ENCODE data around the gene ECM2. TPM values are rescaled to one million over a fixed set of nuclear protein-coding genes. Genes with fewer than 3 reads are reported as not detected.
A peak's percentile ranks its signal among the peaks of the same experiment; 100 is the strongest.

The ECM2 gene
- total RNA-seq, 2 donors from 2014 or later, result 63.6 to 78.7 TPM

GRCh38 chr9:92513349-92513748 lies 22.4 kb downstream of the ECM2 start:
- peak; percentile 30 for ATAC-seq (ENCODE audit: insufficient number of reproducible peaks, low FRiP score, low read depth)
- no peaks in the 10 kb centered on the region for H3K36me3 ChIP-seq
- peak overlapping the region; percentile 50 to 69 for H3K27ac ChIP-seq
- no peaks in the 10 kb centered on the region for H3K9me3 ChIP-seq
- no peak for DNase-seq (ENCODE audit: low spot score)
- H3K4me1 ChIP-seq (ENCODE audit: control insufficient read depth in 1 of 2, low read depth in 2 of 2), result peaks cover 17 to 45% of the 10 kb centered on the region in 2 donors
- H3K27me3 ChIP-seq (replicated peaks; ENCODE audit: insufficient read depth), result no peaks in the 10 kb centered on the region
- TF ChIP-seq CTCF (IDR thresholded peaks at IDR 0.05), result no peak
- no peak overlapping the region for H3K4me3 ChIP-seq

DNA sequence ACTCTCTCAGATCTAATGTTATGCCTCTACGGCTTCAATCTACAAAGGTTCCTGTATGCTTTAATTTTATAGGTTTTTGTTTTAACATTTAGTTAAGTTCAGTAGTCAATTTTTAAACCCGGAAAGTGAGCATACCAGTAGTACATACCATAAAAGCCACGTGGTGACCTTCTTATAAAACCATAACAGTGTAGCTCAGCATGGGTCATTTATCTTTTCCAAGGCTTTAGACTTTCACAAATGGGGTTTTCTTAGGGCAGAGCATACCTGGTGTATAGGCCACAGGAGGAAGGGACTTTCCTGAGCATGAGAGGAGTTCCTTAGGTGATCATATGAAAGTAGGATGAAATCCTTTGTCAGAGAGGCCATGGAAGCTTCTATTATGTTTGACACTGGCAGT lies 23.2 kb downstream of the ECM2 start:
- TF ChIP-seq CTCF (IDR thresholded peaks at IDR 0.05), result no peak
- no peaks in the 10 kb centered on the region for H3K27me3 ChIP-seq (replicated peaks; ENCODE audit: insufficient read depth)
- H3K4me1 ChIP-seq (ENCODE audit: control insufficient read depth in 1 of 2, low read depth in 2 of 2), result peaks cover 23 to 48% of the 10 kb centered on the region in 2 donors
- ATAC-seq (ENCODE audit: insufficient number of reproducible peaks, low FRiP score, low read depth), result no peak
- H3K27ac ChIP-seq, result peak overlapping the region; percentile 50 to 69
- no peaks in the 10 kb centered on the region for H3K36me3 ChIP-seq
- no peaks in the 10 kb centered on the region for H3K9me3 ChIP-seq
- no peak for DNase-seq (ENCODE audit: low spot score)
- H3K4me3 ChIP-seq, result no peak overlapping the region

DNA sequence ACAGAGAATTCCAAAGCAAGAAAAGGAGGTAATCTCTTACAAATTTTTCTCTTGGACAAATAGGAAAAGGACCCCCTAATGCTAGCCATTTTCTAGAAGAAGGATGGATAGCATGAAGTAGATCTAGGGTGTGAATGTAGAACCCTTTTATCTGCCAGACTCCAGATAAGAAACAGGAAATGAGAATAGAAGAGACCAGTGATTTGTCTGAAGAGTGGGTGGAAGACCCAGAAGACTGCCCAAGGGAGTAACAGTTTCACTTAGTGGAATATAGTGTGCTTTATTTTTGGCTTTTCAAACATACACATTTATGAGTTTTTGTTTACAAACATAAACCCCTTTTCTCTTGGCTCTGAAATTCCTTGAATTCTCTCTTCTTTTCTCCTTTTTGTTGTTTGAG lies 25.0 kb downstream of the ECM2 start:
- no peak for DNase-seq (ENCODE audit: low spot score)
- ATAC-seq (ENCODE audit: insufficient number of reproducible peaks, low FRiP score, low read depth), result no peak
- Histone ChIP-seq H3K4me3 (no peak overlapping the region), H3K9me3 (no peaks in the 10 kb centered on the region), H3K27me3 (replicated peaks; ENCODE audit: insufficient read depth) (no peaks in the 10 kb centered on the region), H3K27ac (peak overlapping the region; percentile 56 to 89), H3K4me1 (ENCODE audit: control insufficient read depth in 1 of 2, low read depth in 2 of 2) (peaks cover 35 to 59% of the 10 kb centered on the region in 2 donors), H3K36me3 (no peaks in the 10 kb centered on the region)
- no peak for TF ChIP-seq CTCF (IDR thresholded peaks at IDR 0.05)

- ATAC-seq (ENCODE audit: insufficient number of reproducible peaks, low FRiP score, low read depth), result no peak
- TF ChIP-seq CTCF (IDR thresholded peaks at IDR 0.05), result no peak
- Histone ChIP-seq H3K9me3 (no peaks in the 10 kb centered on the region), H3K36me3 (no peaks in the 10 kb centered on the region), H3K4me1 (ENCODE audit: control insufficient read depth in 1 of 2, low read depth in 2 of 2) (peaks cover 47 to 76% of the 10 kb centered on the region in 2 donors), H3K27me3 (replicated peaks; ENCODE audit: insufficient read depth) (no peaks in the 10 kb centered on the region), H3K27ac (peak overlapping the region; percentile 89 to 95), H3K4me3 (no peak overlapping the region)
- no peak for DNase-seq (ENCODE audit: low spot score)
Measured at GRCh38 chr9:92509050-92509449, 26.7 kb downstream of the ECM2 start.

- DNase-seq (ENCODE audit: low spot score) (no peak), ATAC-seq (ENCODE audit: insufficient number of reproducible peaks, low FRiP score, low read depth) (no peak)
- Histone ChIP-seq H3K9me3 (no peaks in the 10 kb centered on the region), H3K4me1 (ENCODE audit: control insufficient read depth in 1 of 2, low read depth in 2 of 2) (peaks cover 42 to 78% of the 10 kb centered on the region in 2 donors), H3K36me3 (no peaks in the 10 kb centered on the region), H3K27me3 (replicated peaks; ENCODE audit: insufficient read depth) (no peaks in the 10 kb centered on the region), H3K27ac (peak overlapping the region; percentile 89 to 95), H3K4me3 (no peak overlapping the region)
- TF ChIP-seq CTCF (IDR thresholded peaks at IDR 0.05), result no peak
Measured at GRCh38 chr9:92508018-92508820, 27.6 kb downstream of the ECM2 start.
